Measurements from ENCODE around the gene FLT3.
"Not testable (repeated sequence)": the region's sequence is repeated elsewhere in the genome, so short reads cannot be mapped to it uniquely, and the experiment has no call there.

FLT3 gene

DNA sequence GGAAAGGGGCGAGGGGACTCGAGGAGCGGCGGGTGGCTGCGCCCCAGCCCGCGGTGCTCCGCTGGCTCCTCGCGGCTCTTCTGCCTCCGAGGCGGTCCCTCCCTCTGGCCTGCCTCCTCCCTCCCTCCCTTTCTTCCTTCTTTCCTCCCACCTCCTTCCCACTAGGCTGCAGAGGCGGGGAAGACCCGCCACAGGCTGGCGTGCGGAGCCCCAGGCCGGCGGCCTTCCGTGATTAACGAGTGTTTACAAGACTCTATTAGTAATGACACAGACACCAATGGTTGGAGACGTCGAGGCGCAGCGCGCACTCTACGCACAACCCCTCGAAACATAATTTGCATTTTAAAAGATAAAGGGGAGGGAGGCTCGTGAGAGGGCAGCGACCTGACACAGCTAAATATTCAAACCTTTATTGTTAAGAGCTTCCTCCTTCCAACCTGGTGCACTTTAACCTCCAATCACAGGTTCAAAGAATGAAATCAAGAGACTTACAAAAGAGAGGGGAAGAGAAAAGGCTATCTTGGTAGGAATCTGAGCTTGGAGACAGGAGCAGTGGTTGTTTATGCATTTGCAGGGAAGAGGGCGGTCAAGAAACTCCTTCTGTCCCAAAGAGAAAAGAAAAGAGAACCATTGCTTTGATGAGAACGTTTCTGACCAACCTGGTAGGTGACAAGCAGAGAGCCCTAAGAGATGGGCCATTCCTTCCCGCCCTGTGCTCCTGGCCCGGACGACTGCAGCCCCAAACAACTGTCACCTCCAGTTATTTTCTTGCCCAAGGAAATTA is 131.1 kb downstream of the FLT3 start, which contains the start of gene CDX2:
TSS of gene CDX2 (minus strand) at position 234 of the 784 bp plus-strand sequence. CDS start 309 bp downstream, outside the sequence.
- no peak for ATAC-seq
- peak within 1 kb of the TSS; percentile 44 for H3K4me3 Mint-ChIP-seq
- peaks cover 95% of the 10 kb centered on the region for H3K27me3 Mint-ChIP-seq
- H3K4me1 Mint-ChIP-seq, result peaks cover 43% of the 10 kb centered on the region
- H3K27ac Mint-ChIP-seq, result no peak within 1 kb of the TSS
- no peaks in the 10 kb centered on the region for H3K9me3 Mint-ChIP-seq
- H3K36me3 Mint-ChIP-seq, result no peaks in the 10 kb centered on the region

DNA sequence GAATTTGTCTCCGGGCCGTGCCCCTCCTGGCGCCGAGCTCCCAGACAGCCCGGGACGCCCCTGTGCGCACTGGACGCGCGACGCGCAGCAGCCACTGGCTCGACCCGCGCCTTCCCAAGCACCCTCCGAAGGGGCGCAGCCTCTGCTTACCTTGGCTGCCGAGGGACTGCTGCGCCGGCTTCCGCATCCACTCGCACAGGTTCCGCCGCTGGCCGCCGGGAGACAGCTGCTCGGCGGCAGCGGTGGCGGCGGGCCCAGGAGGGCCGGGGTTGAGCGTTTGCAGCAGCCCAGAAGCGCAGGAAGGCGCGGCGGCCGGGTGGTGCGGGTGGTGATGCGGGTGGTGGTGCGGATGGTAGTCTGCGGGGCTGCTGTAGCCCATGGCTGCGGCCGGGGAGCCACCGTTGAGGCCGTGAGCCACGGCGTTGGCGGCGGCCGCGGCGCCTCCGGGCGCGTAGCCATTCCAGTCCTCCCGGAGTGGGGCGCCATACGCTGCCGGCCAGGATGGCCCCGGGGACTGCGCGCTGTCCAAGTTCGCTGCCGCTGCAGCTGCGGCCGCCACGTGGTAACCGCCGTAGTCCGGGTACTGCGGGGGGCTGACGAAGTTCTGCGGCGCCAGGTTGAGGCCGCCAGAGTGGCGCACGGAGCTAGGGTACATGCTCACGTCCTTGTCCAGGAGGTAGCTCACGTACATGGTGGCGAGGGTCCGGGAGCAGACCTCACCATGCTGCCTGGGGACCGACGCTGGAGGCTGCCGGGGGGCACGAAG is 131.9 kb downstream of the FLT3 start:
- Mint-ChIP-seq H3K9me3 (no peaks in the 10 kb centered on the region), H3K4me3 (peak overlapping the region; percentile 23), H3K4me1 (peaks cover 43% of the 10 kb centered on the region), H3K36me3 (no peaks in the 10 kb centered on the region), H3K27me3 (peaks cover 94% of the 10 kb centered on the region), H3K27ac (no peak overlapping the region)
- no peak for ATAC-seq

DNA sequence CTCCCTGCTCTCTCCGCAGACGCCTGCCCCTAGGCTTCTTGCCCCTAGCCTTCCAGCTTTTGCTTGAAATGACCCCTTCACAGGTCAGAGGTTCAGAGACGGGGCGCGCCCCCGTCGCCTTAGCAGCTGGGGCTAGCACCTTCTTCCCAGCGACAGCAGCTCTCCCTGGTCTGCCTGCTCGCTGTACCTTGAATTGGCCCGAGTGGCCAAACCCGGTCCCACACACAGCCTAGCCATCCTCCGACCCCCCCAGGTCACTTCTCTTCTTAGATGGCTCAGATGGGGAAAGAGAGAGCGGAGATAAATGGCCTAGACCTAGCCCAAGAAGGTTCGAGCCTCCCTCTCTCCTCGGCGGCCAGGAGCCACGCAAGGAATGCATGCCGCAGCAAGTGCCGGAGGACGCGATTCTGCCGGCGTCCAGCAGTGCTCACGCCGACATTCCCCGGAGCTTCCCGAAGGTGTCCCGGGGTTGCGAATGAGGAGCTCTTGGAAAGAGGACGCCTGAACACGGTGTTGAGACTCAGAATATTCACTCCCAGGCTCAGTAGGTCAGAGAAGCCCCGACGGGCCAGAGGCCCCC is 132.6 kb downstream of the FLT3 start:
- H3K27me3 Mint-ChIP-seq, result peaks cover 95% of the 10 kb centered on the region
- ATAC-seq, result no peak

DNA sequence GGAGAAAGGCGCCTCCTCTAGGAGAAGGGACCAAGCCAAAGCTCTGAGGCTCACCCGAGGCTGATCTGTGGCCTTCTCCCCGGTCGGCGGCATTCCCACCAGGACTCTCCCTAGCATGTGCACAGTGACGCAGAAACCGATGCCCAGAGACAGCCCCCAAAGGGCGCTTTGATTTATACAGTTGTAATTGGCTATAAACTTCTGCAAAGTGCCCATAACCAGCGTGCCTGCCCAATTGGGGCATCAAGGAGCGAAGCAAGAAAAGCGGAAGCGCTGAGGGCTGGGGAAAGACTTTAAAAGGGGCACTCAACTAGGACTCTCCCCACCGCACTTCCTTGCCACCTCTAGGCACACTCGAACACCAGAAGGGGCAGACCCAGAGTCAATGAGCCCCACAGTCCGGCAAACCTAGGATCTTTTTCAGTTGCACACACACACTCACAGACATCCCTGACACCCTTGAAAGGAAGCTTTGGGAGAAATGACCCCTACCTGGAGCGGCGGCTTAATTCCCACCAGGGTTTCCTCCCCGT is 133.1 kb downstream of the FLT3 start:
- Mint-ChIP-seq H3K4me1 (peaks cover 43% of the 10 kb centered on the region), H3K9me3 (no peaks in the 10 kb centered on the region), H3K4me3 (peak overlapping the region; percentile 60), H3K27ac (peak overlapping the region; percentile 40), H3K36me3 (no peaks in the 10 kb centered on the region), H3K27me3 (peaks cover 95% of the 10 kb centered on the region)
- ATAC-seq, result no peak

More for the DNA sequence above, 132.6 kb downstream of the FLT3 start:
- Mint-ChIP-seq H3K36me3 (no peaks in the 10 kb centered on the region), H3K27ac (peak overlapping the region; percentile 40), H3K4me3 (peak overlapping the region; percentile 60), H3K9me3 (no peaks in the 10 kb centered on the region), H3K4me1 (peaks cover 43% of the 10 kb centered on the region)

DNA sequence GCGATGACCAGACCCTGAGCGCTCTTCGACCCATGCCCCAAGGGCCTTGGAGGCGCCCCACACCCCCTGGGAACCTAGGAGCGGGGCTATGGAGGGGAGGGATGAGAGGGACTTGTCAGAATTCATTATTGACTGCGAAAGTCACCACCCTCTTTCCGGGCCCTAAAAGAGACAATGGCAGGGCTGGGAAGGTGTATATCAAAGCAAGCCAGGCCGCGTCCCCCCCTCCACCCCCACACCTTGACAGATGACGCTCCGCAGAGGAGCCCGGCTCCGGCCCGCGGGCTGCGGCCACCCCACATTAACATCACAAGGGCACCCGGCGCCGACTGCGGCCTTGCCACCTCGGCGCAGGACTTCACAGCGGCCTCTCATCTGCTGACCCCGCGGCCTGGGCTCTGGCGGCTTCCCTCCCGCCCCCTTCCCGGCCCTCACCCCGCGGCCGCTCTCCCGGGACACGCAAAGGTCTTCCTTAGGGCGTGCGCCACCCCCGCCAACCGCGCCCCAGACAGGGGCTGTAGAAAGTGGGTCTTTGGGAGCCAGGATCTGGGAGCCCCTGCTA is 133.7 kb downstream of the FLT3 start:
- Mint-ChIP-seq H3K27me3 (peaks cover 95% of the 10 kb centered on the region), H3K4me1 (peaks cover 43% of the 10 kb centered on the region), H3K27ac (peak overlapping the region; percentile 40), H3K9me3 (no peaks in the 10 kb centered on the region), H3K36me3 (no peaks in the 10 kb centered on the region), H3K4me3 (no peak overlapping the region)
- no peak for ATAC-seq

DNA sequence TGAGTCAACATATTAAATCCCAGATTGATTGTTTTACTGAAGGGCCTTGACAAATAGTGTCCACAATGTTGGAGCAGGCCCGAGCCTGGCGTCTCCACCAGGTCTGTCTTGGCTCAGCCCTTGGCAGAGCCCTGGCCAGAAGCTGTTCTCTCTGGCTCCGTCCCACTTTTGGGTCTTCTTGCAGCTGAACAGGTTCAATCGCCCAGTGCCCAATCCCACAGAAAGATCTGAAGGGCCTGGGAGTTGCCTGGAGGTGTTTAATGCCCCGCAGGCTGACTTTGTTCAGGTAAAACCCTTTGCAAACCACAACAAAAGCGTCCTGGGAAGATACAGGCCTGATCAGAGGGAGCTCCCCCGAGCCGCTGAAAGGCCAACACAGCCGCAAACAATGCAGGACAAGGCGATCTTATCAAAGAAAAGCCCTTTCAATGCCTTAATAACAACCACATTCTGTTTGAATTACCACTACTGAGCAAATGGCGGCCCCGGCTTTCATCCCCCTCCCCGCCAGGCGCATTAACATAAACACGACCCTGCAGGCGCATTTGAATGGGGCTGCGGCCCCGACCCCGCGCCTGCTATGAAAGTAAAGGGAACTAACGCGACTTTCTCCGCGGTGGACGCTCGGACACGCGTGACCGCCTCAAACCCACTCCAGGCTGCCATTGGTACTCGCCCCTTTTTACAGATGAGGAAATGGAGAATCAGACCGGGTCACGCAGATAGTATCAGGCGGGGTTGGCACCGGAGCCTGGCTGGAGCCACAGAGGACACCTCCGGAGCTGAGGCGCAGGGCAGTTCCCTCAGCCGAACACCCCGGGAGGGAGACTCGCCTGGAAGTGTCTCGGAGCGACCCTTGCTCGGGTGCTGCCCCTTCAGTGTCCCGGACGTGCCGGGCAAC is 134.4 kb downstream of the FLT3 start:
- no peaks in the 10 kb centered on the region for H3K36me3 Mint-ChIP-seq
- ATAC-seq, result no peak
- no peak overlapping the region for H3K27ac Mint-ChIP-seq
- H3K9me3 Mint-ChIP-seq, result no peaks in the 10 kb centered on the region
- no peak overlapping the region for H3K4me3 Mint-ChIP-seq
- peaks cover 95% of the 10 kb centered on the region for H3K27me3 Mint-ChIP-seq
- peaks cover 50% of the 10 kb centered on the region for H3K4me1 Mint-ChIP-seq

DNA sequence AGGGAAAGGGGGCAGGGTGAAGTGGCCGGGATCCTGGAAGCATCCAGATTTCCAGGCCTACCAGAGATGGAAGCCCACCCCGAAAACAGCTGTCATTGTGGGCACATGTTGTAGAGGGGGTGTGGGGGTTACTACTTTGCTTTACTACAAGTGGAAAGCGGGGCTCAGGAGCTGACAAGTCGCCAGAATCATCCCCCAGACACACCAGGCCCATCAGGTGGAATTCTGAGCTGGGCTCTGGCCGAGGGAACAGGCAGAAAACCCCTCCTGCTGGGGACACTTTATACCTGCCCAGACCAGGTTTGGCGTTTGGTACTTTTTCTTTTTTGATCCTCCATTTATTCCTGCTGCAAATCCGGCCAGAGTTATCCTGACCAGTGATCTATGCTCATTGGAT is 135.0 kb downstream of the FLT3 start:
- Mint-ChIP-seq H3K4me3 (no peak overlapping the region), H3K27ac (no peak overlapping the region), H3K27me3 (peaks cover 95% of the 10 kb centered on the region), H3K4me1 (peaks cover 49% of the 10 kb centered on the region), H3K9me3 (no peaks in the 10 kb centered on the region), H3K36me3 (no peaks in the 10 kb centered on the region)
- ATAC-seq, result no peak

DNA sequence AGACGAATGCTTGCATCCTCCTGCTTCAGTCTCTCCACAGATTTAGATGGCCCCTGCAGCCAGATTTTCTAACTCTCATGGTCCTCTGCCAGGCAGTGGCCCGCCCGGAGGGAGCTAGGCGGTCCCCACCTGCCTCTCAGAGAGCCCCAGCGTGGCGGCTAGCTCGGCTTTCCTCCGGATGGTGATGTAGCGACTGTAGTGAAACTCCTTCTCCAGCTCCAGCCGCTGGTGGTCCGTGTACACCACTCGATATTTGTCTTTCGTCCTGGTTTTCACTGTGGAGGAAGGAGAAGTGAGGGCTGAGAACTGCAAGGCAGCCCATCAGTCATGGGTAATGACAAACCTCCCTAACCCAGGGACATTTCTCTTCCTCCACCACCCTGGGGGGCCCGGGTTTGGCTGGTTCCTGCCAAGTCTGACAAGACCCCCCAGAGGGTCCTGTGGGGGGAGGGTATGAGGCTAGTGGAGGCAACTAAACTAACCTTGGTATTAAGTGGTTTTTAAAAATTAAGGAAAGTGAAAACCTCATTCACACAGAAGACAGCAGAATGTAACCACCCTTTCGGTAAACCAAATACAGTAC is 135.5 kb downstream of the FLT3 start:
- H3K27me3 Mint-ChIP-seq, result peaks cover 95% of the 10 kb centered on the region
- H3K4me1 Mint-ChIP-seq, result peaks cover 48% of the 10 kb centered on the region
- no peaks in the 10 kb centered on the region for H3K9me3 Mint-ChIP-seq
- no peak overlapping the region for H3K4me3 Mint-ChIP-seq
- no peaks in the 10 kb centered on the region for H3K36me3 Mint-ChIP-seq
- H3K27ac Mint-ChIP-seq, result no peak overlapping the region
- no peak for ATAC-seq

DNA sequence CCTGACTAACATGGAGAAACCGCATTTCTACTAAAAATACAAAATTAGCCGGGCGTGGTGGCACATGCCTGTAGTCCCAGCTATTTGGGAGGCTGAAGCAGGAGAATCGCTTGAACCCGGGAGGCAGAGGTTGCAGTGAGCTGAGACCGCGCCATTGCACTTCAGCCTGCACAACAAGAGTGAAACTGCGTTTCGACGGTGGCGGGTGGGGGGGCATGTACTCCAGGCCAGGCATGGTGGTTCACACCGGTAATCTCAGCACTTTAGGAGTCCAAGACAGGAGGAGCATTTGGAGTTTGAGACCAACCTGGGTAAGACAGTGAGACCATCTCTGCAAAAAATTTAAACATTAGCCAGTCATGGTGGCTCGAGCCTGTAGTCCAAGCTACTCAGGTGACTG is 136.2 kb downstream of the FLT3 start:
- not testable (repeated sequence) for H3K4me3 Mint-ChIP-seq, H3K9me3 Mint-ChIP-seq, H3K36me3 Mint-ChIP-seq, ATAC-seq, H3K27ac Mint-ChIP-seq
- H3K27me3 Mint-ChIP-seq, result peaks cover 94% of the 10 kb centered on the region
- H3K4me1 Mint-ChIP-seq, result peaks cover 42% of the 10 kb centered on the region

DNA sequence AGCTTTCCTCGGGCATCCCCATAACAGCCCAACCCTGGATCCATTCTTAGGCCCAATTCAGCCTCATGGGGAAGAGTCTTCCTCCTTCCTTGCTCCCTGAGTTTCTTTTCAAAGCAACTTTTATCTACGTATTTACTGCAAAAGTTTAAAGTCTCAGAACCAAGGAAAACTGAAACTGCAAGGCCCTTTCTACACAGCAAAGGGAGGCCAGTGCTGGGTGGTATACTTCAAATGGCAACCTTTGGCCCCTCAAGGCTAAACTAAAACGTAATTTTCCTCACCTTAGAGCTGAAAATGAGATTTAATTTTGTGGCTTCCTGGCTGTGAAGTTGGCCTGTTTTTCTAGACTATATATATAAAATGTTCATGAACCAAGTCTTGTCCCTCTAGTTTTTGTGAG is 136.9 kb downstream of the FLT3 start:
- Mint-ChIP-seq H3K9me3 (no peaks in the 10 kb centered on the region), H3K4me3 (no peak overlapping the region), H3K27me3 (peaks cover 86% of the 10 kb centered on the region), H3K27ac (no peak overlapping the region), H3K4me1 (peaks cover 37% of the 10 kb centered on the region), H3K36me3 (no peaks in the 10 kb centered on the region)
- ATAC-seq, result no peak

DNA sequence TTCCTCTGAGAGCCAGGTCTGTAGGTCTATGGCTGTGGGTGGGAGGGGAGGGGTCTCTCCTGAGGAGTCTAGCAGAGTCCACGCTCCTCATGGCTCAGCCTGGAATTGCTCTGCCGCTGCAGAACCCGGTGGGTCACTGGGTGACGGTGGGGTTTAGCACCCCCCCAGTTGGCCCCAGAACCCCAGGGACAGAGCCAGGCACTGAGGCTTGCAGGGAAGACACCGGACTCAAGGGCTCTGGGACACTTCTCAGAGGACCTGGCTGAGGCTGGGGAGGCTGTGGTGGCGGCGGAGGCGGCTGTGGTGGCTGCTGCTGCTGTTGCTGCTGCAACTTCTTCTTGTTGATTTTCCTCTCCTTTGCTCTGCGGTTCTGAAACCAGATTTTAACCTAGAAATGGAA is 137.4 kb downstream of the FLT3 start:
- Mint-ChIP-seq H3K27me3 (peaks cover 81% of the 10 kb centered on the region), H3K9me3 (no peaks in the 10 kb centered on the region), H3K27ac (no peak overlapping the region), H3K36me3 (no peaks in the 10 kb centered on the region), H3K4me1 (peaks cover 33% of the 10 kb centered on the region), H3K4me3 (no peak overlapping the region)
- no peak for ATAC-seq

DNA sequence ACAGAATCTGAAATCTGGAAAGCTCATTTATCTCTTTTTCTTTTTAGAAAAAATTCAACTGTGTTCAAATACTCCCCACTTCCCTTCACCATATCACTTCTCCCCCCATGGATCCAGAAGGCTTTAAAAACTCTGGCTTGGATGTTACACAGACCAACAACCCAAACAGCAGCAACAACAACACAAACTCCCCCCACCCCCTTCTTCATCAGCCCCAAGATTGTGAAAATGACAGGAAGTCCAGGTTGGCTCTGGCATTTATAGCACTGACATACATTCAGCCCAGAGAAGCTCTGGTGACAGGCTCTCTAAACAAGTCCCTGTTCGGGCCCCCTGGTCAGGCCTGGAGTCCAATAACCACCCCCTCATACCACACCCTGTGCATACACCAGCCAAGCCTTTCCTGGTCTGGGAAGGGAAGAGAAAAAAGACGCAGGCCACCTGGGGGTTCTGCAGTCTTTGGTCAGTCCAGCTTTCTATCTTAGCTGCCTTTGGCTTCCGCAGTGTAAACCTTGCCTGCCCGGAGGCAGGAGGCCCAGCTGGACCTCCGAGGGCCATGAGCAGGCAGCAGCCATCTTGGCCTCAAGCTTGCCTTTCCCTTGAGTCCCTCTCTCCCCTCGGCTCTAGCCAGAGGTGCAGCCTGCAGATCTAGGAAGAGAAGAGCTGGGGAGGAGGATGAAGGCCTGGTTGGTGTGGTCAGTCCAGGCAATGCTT is 138.1 kb downstream of the FLT3 start:
- Mint-ChIP-seq H3K27ac (no peak overlapping the region), H3K4me3 (no peak overlapping the region), H3K36me3 (no peaks in the 10 kb centered on the region), H3K27me3 (peaks cover 74% of the 10 kb centered on the region), H3K9me3 (no peaks in the 10 kb centered on the region), H3K4me1 (peaks cover 26% of the 10 kb centered on the region)
- ATAC-seq, result no peak

DNA sequence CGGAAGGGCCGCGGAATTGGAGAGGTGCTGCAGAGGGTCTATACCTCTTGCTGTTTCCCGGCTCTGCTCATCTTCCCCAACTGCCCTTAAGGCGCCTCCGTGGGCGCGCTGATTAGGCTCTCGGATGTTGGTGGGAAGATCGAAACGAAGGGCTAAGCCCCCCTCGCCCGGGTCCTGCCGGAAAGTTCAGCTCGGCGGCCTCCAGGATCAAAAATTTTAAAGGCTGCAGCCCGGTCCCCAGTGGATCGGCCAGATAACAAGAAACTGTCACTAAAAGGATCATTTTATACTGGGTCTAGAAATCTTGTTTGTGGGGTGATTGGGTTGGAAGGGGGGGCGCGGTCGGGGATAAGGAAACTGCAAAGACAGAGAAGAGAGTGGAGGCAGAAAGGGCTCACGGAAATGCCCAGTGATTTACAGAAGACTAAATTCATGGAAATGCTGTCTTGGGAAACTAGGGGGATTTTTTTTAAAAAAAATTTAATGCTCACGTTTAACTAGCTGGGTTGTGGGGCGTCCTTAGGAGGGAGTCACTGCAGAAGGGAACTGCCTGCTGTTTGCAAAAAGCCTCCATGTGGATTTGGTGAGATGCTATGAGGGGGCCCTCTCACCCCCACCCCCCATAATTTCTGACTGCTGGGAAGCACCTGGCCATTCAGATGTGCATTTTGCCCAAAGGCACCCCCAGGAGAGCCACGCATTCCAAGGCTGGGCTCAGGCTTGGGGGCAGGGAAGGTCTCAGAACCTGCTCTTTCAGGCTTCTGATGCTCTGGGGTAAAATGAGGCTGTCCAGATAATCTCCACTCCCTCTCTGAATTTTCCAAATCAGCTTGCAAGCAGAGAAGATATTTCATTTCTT is 138.9 kb downstream of the FLT3 start:
- peak overlapping the region; percentile 41 for H3K4me3 Mint-ChIP-seq
- H3K27me3 Mint-ChIP-seq, result peaks cover 66% of the 10 kb centered on the region

More for the DNA sequence above, 138.9 kb downstream of the FLT3 start:
- H3K4me1 Mint-ChIP-seq, result peaks cover 22% of the 10 kb centered on the region
- H3K9me3 Mint-ChIP-seq, result no peaks in the 10 kb centered on the region
- no peak overlapping the region for H3K27ac Mint-ChIP-seq
- no peaks in the 10 kb centered on the region for H3K36me3 Mint-ChIP-seq
- no peak for ATAC-seq

Data from stimulated activated memory B cell treated with anti-CD40 and anti-IgM and Interleukin-4, amounts not matched to agents 10 μg/mL and 1 μg/mL and 100 μg/mL, for 72 hours (primary cell).